HCT116 (cell line): Measurements from ENCODE around the gene PPP1R14C.

Experiments used
- ATF3 ChIP-seq: IDR thresholded peaks from 2 replicates; pipeline ENCODE4 v1.6.1; 2012
- CTCF ChIP-seq, 3 experiments: fragments of 200-600 bp in 1 of 3; sonication (generic) in 1 of 3; IDR thresholded peaks in 2 of 3; conservative IDR thresholded peaks in 1 of 3; 2 replicates each; pipeline ENCODE4 v1.5.1; 2012 to 2017; ENCODE audit warnings: low read depth in 2 of 3, low read length in 2 of 3, antibody characterized with exemption in 1 of 3, borderline replicate concordance in 1 of 3, control low read depth in 1 of 3, mild to moderate bottlenecking in 1 of 3, mixed read lengths in 1 of 3, mixed run types in 1 of 3, moderate library complexity in 1 of 3; ENCODE audit not compliant: insufficient read depth in 1 of 3
- EZH2phosphoT487 ChIP-seq: fragments of 200-600 bp; IDR thresholded peaks from 2 replicates; pipeline ENCODE4 v1.6.1; 2018; ENCODE audit warnings: antibody characterized with exemption, borderline replicate concordance
- FOSL1 ChIP-seq: IDR thresholded peaks from 2 replicates; pipeline ENCODE4 v1.6.1; 2012; ENCODE audit warnings: low read depth
- MAX ChIP-seq: IDR thresholded peaks from 2 replicates; pipeline ENCODE4 v1.6.1; 2012
- POLR2A ChIP-seq: IDR thresholded peaks from 2 replicates; pipeline ENCODE4 v1.7.0; 2011; ENCODE audit warnings: borderline replicate concordance; ENCODE audit not compliant: insufficient read depth, insufficient read length; ENCODE audit errors: extremely low read depth
- POLR2AphosphoS5 ChIP-seq: IDR thresholded peaks from 2 replicates; pipeline ENCODE4 v1.6.1; 2011; ENCODE audit warnings: mild to moderate bottlenecking, low read depth, low read length, moderate library complexity
- RAD21 ChIP-seq: IDR thresholded peaks from 2 replicates; pipeline ENCODE4 v1.6.1; 2012; ENCODE audit warnings: low read depth, mild to moderate bottlenecking
- SIN3A ChIP-seq: IDR thresholded peaks from 2 replicates; pipeline ENCODE4 v1.6.1; 2012; ENCODE audit warnings: low read depth
- YY1 ChIP-seq: IDR thresholded peaks from 2 replicates; pipeline ENCODE4 v1.6.1; 2011; ENCODE audit warnings: low read length, low read depth, moderate library complexity, mild to moderate bottlenecking; ENCODE audit not compliant: insufficient replicate concordance; ENCODE audit errors: extremely low read depth

- TF ChIP-seq ATF3: no peak
- no peak for TF ChIP-seq CTCF (IDR thresholded peaks at IDR 0.05 in 2 of 3, conservative IDR thresholded peaks at IDR 0.05 in 1 of 3; ENCODE audit: borderline replicate concordance in 1 of 3, insufficient read depth in 1 of 3, low read depth in 2 of 3, low read length in 2 of 3)
- no peak for TF ChIP-seq POLR2A
- no peak for TF ChIP-seq YY1
- no peak for TF ChIP-seq FOSL1
- TF ChIP-seq EZH2phosphoT487: no peak
- no peak for TF ChIP-seq MAX
- no peak for TF ChIP-seq POLR2AphosphoS5
- no peak for TF ChIP-seq RAD21
- TF ChIP-seq SIN3A: no peak
Observed at GRCh38 chr6:150129616-150130505, 13.0 kb upstream of the PPP1R14C start.
